HCT116 (cell line): ENCODE results near the gene CRELD2. TPM values are rescaled to one million over a fixed set of nuclear protein-coding genes. Genes with fewer than 3 reads are reported as not detected.

Experiments
- ATAC-seq: fragments of 200-7000 bp; cut with Tn5 transposase; 2 replicates; pipeline ENCODE4 v1.9.1; 2020; ENCODE audit warnings: mild to moderate bottlenecking, moderate library complexity
- BruUV-seq: library from RNA; stranded (reverse); fragments of 400-500 nt; replicated peaks from 2 replicates; lab custom pipeline; 2021; lab: Mats Ljungman, UMichigan
- CTCF ChIA-PET: fragments of 300-600 bp; sonication (Branson Sonifier 250); formaldehyde crosslinking; loops from one replicate; lab custom pipeline; 2021; ENCODE audit warnings: antibody characterized with exemption; lab: Charles Lee
- POLR2A ChIA-PET: fragments of 300-600, 350-600 bp; sonication (Branson Sonifier 250); formaldehyde crosslinking; loops from one replicate; lab custom pipeline; 2021; ENCODE audit warnings: antibody characterized with exemption; lab: Charles Lee
- RAD21 ChIA-PET, 2 experiments: fragments of 300-600 bp; sonication (Branson Sonifier 250); formaldehyde crosslinking; loops; one replicate each; lab custom pipeline; 2023; ENCODE audit warnings: low total read pairs in 2 of 2; ENCODE audit not compliant: uncharacterized antibody in 2 of 2, unreplicated experiment in 2 of 2, low non-redundant PET in 1 of 2; lab: Charles Lee
- DNase-seq: peaks from one replicate; pipeline ENCODE4 v3.0.0-alpha.2; 2010; ENCODE audit warnings: low read depth, low spot score
- H2AFZ ChIP-seq: fragments of 200-600 bp; shearing (Covaris generic), sonication (generic); 2 replicates; pipeline ENCODE4 v1.6.1; 2017; ENCODE audit warnings: low read depth, mixed run types, mixed read lengths, antibody characterized with exemption, low read length; ENCODE audit not compliant: poor library complexity, severe bottlenecking
- H3K27ac ChIP-seq: 2 replicates; pipeline ENCODE4 v1.5.1; 2012; ENCODE audit warnings: low read depth, low read length
- H3K27me3 ChIP-seq: fragments of 200-600 bp; sonication (generic); 2 replicates; pipeline ENCODE4 v1.6.1; 2016; ENCODE audit warnings: mixed run types, low read length, mixed read lengths; ENCODE audit not compliant: insufficient read depth
- H3K36me3 ChIP-seq, 2 experiments: fragments of 200-500 bp in 1 of 2; fragments of 200-600 bp in 1 of 2; sonication (Bioruptor generic) in 1 of 2; sonication (generic) in 1 of 2; 2 replicates each; pipeline versions ENCODE4 v1.5.1 to v1.6.1; 2014 to 2016; ENCODE audit warnings: low read length in 2 of 2, inconsistent platforms in 1 of 2, mixed read lengths in 1 of 2, mixed run types in 1 of 2; ENCODE audit not compliant: insufficient read depth in 2 of 2, control insufficient read depth in 1 of 2
- H3K4me1 ChIP-seq, 2 experiments: fragments of 200-600 bp in 1 of 2; sonication (generic) in 1 of 2; 2 replicates each; pipeline versions ENCODE4 v1.5.1 to v1.6.1; 2012 to 2017; ENCODE audit warnings: low read length in 2 of 2, inconsistent platforms in 1 of 2, mild to moderate bottlenecking in 1 of 2, mixed read lengths in 1 of 2, mixed run types in 1 of 2, moderate library complexity in 1 of 2; ENCODE audit not compliant: insufficient read depth in 2 of 2, control insufficient read depth in 1 of 2
- H3K4me2 ChIP-seq: fragments of 200-600 bp; sonication (generic); 2 replicates; pipeline ENCODE4 v1.6.1; 2017; ENCODE audit warnings: mixed run types, low read length, mixed read lengths
- H3K4me3 ChIP-seq, 2 experiments: fragments of 200-600 bp in 1 of 2; sonication (generic) in 1 of 2; replicated peaks in 1 of 2; 2 replicates each; pipeline ENCODE4 v1.5.1; 2011 to 2016; ENCODE audit warnings: low read length in 2 of 2, control low read depth in 1 of 2, low read depth in 1 of 2, mild to moderate bottlenecking in 1 of 2, mixed read lengths in 1 of 2, mixed run types in 1 of 2
- H3K79me2 ChIP-seq: fragments of 200-600 bp; sonication (generic); 2 replicates; pipeline ENCODE4 v1.6.1; 2017; ENCODE audit warnings: mild to moderate bottlenecking, mixed run types, low read length, moderate library complexity, mixed read lengths; ENCODE audit not compliant: insufficient read depth
- H3K9ac ChIP-seq: fragments of 200-600 bp; sonication (generic); 2 replicates; pipeline ENCODE4 v1.6.1; 2016; ENCODE audit warnings: low read length, mixed read lengths
- H3K9me2 ChIP-seq: fragments of 200-600 bp; sonication (generic), shearing (Covaris generic); 2 replicates; pipeline ENCODE4 v1.6.1; 2017; ENCODE audit warnings: mixed run types, mild to moderate bottlenecking, moderate library complexity; ENCODE audit not compliant: insufficient read depth
- H3K9me3 ChIP-seq, 2 experiments: fragments of 200-500 bp in 1 of 2; fragments of 200-600 bp in 1 of 2; sonication (Bioruptor generic) in 1 of 2; sonication (generic) in 1 of 2; 2 replicates each; pipeline ENCODE4 v1.6.1; 2014 to 2017; ENCODE audit warnings: low read length in 2 of 2, mixed read lengths in 2 of 2, inconsistent platforms in 1 of 2, low read depth in 1 of 2, mild to moderate bottlenecking in 1 of 2, mixed run types in 1 of 2, moderate library complexity in 1 of 2; ENCODE audit not compliant: control insufficient read depth in 1 of 2, insufficient read depth in 1 of 2
- H4K20me1 ChIP-seq: fragments of 200-600 bp; sonication (generic), shearing (Covaris generic); 2 replicates; pipeline ENCODE4 v1.6.1; 2017; ENCODE audit warnings: mixed run types, mild to moderate bottlenecking, moderate library complexity; ENCODE audit not compliant: insufficient read depth
- CBX3 ChIP-seq: IDR thresholded peaks from 2 replicates; pipeline ENCODE4 v1.6.1; 2012; ENCODE audit warnings: low read depth
- EGR1 ChIP-seq: IDR thresholded peaks from 2 replicates; pipeline ENCODE4 v1.6.1; 2012; ENCODE audit warnings: low read depth
- ELF1 ChIP-seq: IDR thresholded peaks from 2 replicates; pipeline ENCODE4 v1.6.1; 2012; ENCODE audit warnings: low read depth, borderline replicate concordance
- POLR2A ChIP-seq: IDR thresholded peaks from 2 replicates; pipeline ENCODE4 v1.7.0; 2011; ENCODE audit warnings: borderline replicate concordance; ENCODE audit not compliant: insufficient read depth, insufficient read length; ENCODE audit errors: extremely low read depth
- POLR2AphosphoS5 ChIP-seq: IDR thresholded peaks from 2 replicates; pipeline ENCODE4 v1.6.1; 2011; ENCODE audit warnings: mild to moderate bottlenecking, low read depth, low read length, moderate library complexity
- RAD21 ChIP-seq: IDR thresholded peaks from 2 replicates; pipeline ENCODE4 v1.6.1; 2012; ENCODE audit warnings: low read depth, mild to moderate bottlenecking
- SRF ChIP-seq: IDR thresholded peaks from 2 replicates; pipeline ENCODE4 v1.6.1; 2012; ENCODE audit warnings: low read depth
- intact Hi-C: fragments of 100-400 bp; cut with micrococcal nuclease; formaldehyde crosslinking; loops from 2 replicates; pipeline ENCODE4 v1.10.0; 2022
- total RNA-seq: library from RNA; stranded (reverse); gene quantifications from one replicate; pipeline ENCODE4 v1.2.1, GENCODE V29; 2021; ENCODE audit not compliant: unreplicated experiment
- TF ChIP-seq, protein P1 (sequence below): IDR thresholded peaks from 2 replicates; pipeline ENCODE4 v1.6.1; 2012; ENCODE audit warnings: low read depth
- TF ChIP-seq, protein P2 (sequence below), 3 experiments: fragments of 200-600 bp in 1 of 3; sonication (generic) in 1 of 3; IDR thresholded peaks in 2 of 3; conservative IDR thresholded peaks in 1 of 3; 2 replicates each; pipeline ENCODE4 v1.5.1; 2012 to 2017; ENCODE audit warnings: low read depth in 2 of 3, low read length in 2 of 3, antibody characterized with exemption in 1 of 3, borderline replicate concordance in 1 of 3, control low read depth in 1 of 3, mild to moderate bottlenecking in 1 of 3, mixed read lengths in 1 of 3, mixed run types in 1 of 3, moderate library complexity in 1 of 3; ENCODE audit not compliant: insufficient read depth in 1 of 3

The CRELD2 gene
- total RNA-seq, 1 experiment from 2014 or later: 45.8 TPM

DNA sequence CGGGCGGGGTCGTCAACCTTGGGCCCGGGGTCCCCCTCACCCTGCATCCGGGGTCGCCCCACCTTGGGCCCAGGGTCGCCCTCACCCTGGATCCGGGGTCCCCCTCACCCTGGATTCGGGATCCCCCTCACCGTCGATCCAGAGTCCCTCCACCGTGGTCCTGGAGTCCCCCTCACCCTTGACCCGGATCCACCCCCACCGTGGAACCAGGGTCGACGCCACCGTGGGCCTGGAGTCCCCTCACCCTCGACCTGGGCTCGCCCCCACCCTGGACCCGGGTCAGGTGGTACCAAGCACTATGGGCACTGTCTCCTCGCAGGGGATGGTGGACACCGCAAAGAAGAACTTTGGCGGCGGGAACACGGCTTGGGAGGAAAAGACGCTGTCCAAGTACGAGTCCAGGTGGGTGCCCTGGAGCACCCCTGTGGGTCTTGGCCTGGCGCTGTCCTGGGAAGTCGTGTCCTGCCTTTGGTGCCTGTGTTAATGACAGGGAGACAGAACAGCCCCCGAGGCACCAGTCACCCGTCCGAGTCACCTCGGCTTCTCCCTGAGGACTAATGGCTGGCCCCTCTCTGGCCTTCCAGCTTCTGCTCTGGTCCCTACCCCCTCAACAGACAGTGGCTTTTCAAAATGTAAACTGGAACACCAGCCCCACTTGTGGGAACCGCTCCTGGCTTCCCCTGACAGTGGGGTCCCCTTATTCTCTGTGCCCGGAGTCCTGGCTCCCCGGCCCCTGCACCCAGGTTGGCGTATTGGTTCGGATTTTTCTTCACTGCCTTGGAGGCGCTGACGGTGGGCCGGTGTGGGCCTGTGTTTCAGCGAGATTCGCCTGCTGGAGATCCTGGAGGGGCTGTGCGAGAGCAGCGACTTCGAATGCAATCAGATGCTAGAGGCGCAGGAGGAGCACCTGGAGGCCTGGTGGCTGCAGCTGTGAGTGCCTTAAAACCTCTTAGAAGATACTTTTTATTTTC is 762 bp downstream of the CRELD2 start:
- Histone ChIP-seq H3K9ac (peak overlapping the region; percentile 88), H3K27ac (peak overlapping the region; percentile 93; the same call in 1 of the 2 replicates), H3K79me2 (peaks cover 14% of the 10 kb centered on the region; the same call in 1 of the 2 replicates), H3K4me2 (peak overlapping the region; percentile 96), H2AFZ (no peak overlapping the region), H3K36me3 (peaks cover 0 to 8% of the 10 kb centered on the region in 2 experiments; a peak in 1 of 4 replicates), H3K4me1 (peaks cover 7 to 16% of the 10 kb centered on the region in 2 experiments; a peak in 3 of 4 replicates), H3K4me3 (peak overlapping the region; percentile 71 to 82), H3K9me2 (no peaks in the 10 kb centered on the region), H3K9me3 (no peaks in the 10 kb centered on the region), H4K20me1 (no peaks in the 10 kb centered on the region), H3K27me3 (no peaks in the 10 kb centered on the region)
- ATAC-seq (no peak), DNase-seq (no peak)
- ChIA-PET POLR2A (interaction anchor here (0.6 kb wide), 1 partner anchor 324 kb away, joined by 3 read pairs; no protein-coding TSS in a partner anchor), CTCF (interaction anchor here (1.6 to 2.7 kb wide), 2 partner anchors 12 to 111 kb away, joined by 4 to 11 read pairs; no protein-coding TSS in a partner anchor), RAD21 (no interaction called here)
- no TSS peak for BruUV-seq
- intact Hi-C loops: loop anchor here (5.0 kb wide), 1 partner anchor 152 kb away; no protein-coding TSS in a partner anchor
- TF ChIP-seq, protein P1, sequence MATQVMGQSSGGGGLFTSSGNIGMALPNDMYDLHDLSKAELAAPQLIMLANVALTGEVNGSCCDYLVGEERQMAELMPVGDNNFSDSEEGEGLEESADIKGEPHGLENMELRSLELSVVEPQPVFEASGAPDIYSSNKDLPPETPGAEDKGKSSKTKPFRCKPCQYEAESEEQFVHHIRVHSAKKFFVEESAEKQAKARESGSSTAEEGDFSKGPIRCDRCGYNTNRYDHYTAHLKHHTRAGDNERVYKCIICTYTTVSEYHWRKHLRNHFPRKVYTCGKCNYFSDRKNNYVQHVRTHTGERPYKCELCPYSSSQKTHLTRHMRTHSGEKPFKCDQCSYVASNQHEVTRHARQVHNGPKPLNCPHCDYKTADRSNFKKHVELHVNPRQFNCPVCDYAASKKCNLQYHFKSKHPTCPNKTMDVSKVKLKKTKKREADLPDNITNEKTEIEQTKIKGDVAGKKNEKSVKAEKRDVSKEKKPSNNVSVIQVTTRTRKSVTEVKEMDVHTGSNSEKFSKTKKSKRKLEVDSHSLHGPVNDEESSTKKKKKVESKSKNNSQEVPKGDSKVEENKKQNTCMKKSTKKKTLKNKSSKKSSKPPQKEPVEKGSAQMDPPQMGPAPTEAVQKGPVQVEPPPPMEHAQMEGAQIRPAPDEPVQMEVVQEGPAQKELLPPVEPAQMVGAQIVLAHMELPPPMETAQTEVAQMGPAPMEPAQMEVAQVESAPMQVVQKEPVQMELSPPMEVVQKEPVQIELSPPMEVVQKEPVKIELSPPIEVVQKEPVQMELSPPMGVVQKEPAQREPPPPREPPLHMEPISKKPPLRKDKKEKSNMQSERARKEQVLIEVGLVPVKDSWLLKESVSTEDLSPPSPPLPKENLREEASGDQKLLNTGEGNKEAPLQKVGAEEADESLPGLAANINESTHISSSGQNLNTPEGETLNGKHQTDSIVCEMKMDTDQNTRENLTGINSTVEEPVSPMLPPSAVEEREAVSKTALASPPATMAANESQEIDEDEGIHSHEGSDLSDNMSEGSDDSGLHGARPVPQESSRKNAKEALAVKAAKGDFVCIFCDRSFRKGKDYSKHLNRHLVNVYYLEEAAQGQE: no peak

DNA sequence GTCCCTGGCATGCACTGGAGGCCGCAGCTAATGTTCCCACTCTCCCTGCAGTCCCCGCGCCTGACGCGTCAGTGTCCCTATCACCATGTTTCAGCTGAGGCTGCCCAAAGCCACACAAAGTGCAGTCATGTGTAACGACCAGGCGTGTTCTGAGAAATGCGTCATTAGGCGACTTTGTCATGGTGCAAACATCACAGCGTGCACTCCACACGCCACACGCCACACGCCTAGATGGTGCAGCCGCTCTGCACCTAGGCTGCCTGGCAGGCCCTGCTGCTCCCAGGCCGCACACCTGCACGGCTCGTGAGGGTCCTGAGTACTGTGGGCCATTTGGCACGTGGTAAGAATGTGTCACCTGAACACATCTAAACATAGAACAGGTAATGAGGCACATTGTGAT is 2.4 kb downstream of the CRELD2 start:
- Histone ChIP-seq H2AFZ (no peak overlapping the region), H3K36me3 (peaks cover 0 to 8% of the 10 kb centered on the region in 2 experiments; a peak in 1 of 4 replicates), H3K79me2 (peaks cover 14% of the 10 kb centered on the region; the same call in 1 of the 2 replicates), H3K9me3 (no peaks in the 10 kb centered on the region), H3K4me3 (no peak overlapping the region), H3K9me2 (no peaks in the 10 kb centered on the region), H3K27ac (no peak overlapping the region), H4K20me1 (no peaks in the 10 kb centered on the region), H3K4me2 (no peak overlapping the region), H3K9ac (no peak overlapping the region), H3K27me3 (no peaks in the 10 kb centered on the region), H3K4me1 (peaks cover 7 to 16% of the 10 kb centered on the region in 2 experiments; a peak in 3 of 4 replicates)
- RAD21 ChIA-PET: no interaction called here
- CTCF ChIA-PET: no interaction called here
- DNase-seq (no peak), ATAC-seq (no peak)
- intact Hi-C loops: no loop called here
- BruUV-seq: no TSS peak
- POLR2A ChIA-PET: no interaction called here
- TF ChIP-seq ELF1 (no peak), RAD21 (no peak), CBX3 (no peak), POLR2A (no peak), EGR1 (no peak), POLR2AphosphoS5 (no peak), SRF (no peak)
- TF ChIP-seq, protein P2, sequence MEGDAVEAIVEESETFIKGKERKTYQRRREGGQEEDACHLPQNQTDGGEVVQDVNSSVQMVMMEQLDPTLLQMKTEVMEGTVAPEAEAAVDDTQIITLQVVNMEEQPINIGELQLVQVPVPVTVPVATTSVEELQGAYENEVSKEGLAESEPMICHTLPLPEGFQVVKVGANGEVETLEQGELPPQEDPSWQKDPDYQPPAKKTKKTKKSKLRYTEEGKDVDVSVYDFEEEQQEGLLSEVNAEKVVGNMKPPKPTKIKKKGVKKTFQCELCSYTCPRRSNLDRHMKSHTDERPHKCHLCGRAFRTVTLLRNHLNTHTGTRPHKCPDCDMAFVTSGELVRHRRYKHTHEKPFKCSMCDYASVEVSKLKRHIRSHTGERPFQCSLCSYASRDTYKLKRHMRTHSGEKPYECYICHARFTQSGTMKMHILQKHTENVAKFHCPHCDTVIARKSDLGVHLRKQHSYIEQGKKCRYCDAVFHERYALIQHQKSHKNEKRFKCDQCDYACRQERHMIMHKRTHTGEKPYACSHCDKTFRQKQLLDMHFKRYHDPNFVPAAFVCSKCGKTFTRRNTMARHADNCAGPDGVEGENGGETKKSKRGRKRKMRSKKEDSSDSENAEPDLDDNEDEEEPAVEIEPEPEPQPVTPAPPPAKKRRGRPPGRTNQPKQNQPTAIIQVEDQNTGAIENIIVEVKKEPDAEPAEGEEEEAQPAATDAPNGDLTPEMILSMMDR (IDR thresholded peaks at IDR 0.05 in 2 of 3, conservative IDR thresholded peaks at IDR 0.05 in 1 of 3; ENCODE audit: borderline replicate concordance in 1 of 3, insufficient read depth in 1 of 3, low read depth in 2 of 3, low read length in 2 of 3): no peak
